ENCODE measurements around the gene ADAMTS13.

ADAMTS13 gene

DNA sequence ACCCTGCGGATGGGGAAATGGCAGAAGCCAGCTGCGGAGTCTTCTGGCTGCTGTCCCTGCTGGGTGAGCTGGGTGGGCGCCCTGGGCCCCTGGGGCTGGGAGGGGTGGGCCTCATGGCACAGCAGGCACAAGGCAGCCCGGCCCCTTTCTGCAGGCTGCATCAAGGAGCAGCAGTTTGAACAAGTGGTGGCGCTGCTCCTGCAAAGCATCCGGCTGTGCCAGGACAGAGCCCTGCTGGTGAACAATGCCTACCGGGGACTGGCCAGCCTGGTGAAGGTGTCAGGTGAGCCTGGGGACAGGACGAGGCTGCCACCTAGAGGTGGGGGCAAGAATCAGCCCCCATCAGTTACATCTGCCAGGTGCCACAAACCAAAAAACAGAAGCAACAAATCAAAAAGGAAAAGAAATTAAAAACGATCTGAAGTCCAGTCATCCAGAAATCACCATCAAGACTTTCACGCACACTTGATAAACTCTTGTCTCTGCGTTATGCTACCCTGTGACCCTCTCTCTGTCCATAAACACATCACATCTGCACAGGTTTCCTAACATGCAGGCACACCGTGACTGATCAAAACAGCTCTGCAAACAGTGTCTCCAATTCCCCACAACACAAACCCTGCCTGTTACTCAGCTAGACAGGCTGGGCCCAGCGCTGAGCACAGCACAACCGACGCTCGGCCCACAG lies 18.3 kb upstream of the ADAMTS13 start:
- H3K36me3 ChIP-seq (replicated peaks), result peaks cover 27% of the 10 kb centered on the region
- H3K4me3 ChIP-seq (ENCODE audit: low read depth, low read length), result no peak overlapping the region
- no peak overlapping the region for H3K27ac ChIP-seq
- in situ Hi-C loops (cut with HindIII; ENCODE audit: low pct_ligation_motif_present, low sequenced_read_pairs), result no loop called here
- H3K27me3 ChIP-seq (replicated peaks), result no peaks in the 10 kb centered on the region
- DNase-seq, result no peak
- TF ChIP-seq, protein P1, sequence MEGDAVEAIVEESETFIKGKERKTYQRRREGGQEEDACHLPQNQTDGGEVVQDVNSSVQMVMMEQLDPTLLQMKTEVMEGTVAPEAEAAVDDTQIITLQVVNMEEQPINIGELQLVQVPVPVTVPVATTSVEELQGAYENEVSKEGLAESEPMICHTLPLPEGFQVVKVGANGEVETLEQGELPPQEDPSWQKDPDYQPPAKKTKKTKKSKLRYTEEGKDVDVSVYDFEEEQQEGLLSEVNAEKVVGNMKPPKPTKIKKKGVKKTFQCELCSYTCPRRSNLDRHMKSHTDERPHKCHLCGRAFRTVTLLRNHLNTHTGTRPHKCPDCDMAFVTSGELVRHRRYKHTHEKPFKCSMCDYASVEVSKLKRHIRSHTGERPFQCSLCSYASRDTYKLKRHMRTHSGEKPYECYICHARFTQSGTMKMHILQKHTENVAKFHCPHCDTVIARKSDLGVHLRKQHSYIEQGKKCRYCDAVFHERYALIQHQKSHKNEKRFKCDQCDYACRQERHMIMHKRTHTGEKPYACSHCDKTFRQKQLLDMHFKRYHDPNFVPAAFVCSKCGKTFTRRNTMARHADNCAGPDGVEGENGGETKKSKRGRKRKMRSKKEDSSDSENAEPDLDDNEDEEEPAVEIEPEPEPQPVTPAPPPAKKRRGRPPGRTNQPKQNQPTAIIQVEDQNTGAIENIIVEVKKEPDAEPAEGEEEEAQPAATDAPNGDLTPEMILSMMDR (IDR thresholded peaks at IDR 0.05; ENCODE audit: low read depth, low read length, missing control alignments), result peak; percentile 68

DNA sequence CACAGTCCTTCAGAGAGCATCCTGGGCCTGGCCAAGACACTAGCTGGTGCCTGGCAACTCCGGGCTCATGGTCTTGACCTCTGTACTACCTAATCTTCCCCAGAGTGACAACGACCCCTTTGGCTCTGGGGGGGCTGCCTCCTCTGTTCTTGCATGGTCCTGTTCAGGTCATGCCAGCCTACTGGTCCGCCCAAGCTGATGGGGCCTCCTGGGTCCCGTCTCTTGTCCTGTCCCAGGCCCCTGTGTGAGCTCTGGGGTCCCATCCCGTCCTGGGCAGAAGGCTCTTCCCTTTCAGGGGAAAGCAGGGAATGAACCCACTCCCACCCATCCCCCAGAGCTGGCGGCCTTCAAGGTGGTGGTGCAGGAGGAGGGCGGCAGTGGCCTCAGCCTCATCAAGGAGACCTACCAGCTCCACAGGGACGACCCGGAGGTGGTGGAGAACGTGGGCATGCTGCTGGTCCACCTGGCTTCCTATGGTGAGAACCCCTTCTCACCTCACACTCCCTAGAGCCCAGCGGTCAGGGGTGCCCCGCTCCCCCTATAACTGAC lies 17.6 kb upstream of the ADAMTS13 start:
- DNase-seq, result no peak
- peaks cover 27% of the 10 kb centered on the region for H3K36me3 ChIP-seq (replicated peaks)

DNA sequence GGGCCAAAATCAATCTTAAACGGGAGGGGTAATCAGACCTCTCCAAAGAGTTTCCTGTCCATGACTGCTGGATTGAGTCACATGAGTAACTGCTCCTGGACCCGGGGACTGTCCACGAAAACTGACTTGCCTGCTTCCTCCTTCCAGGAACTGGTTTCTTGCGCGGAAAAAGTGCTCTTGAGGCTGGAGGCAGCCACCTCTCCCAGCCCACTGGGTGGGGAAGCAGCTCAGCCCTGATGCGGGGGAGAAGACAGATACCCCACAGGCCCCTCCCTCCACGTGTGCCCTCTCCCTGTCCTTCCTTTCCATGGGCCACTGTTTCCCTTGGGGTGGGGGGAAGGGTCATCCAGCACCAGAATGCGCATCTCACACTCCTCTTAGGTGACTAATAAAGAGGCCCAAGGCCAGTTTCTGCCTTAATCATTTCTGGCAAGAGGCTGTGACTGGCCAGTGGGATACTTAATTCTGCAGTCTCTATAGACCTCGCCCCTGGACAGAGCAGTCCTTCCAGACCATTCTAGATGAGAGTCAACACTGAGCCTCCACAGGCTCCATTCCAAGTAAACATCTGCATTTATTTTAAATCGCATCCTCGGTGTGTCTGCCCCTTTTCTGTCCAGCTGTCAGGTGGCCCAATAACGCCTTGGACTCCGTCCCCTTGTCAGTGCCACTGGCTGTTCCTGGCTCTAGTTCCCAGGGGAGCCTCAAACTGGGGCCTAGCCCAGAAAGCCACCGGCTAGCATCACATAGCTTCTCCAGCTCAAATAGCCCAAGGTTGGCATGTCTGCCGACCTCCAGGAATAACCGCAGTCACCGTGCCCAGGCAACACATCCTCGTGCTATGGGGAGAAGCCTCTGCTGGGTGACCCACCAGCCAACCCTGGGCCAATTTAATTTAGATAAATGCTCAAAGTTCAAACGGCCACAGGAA lies 16.4 kb upstream of the ADAMTS13 start:
- Histone ChIP-seq H3K27ac (no peak overlapping the region), H3K36me3 (replicated peaks) (peaks cover 36% of the 10 kb centered on the region)

More for the DNA sequence above, 17.6 kb upstream of the ADAMTS13 start:
- H3K27me3 ChIP-seq (replicated peaks), result no peaks in the 10 kb centered on the region
- no peak overlapping the region for H3K4me3 ChIP-seq (ENCODE audit: low read depth, low read length)
- in situ Hi-C loops (cut with HindIII; ENCODE audit: low pct_ligation_motif_present, low sequenced_read_pairs), result no loop called here
- no peak overlapping the region for H3K27ac ChIP-seq
- TF ChIP-seq, protein P1 (IDR thresholded peaks at IDR 0.05; ENCODE audit: low read depth, low read length, missing control alignments), result no peak

DNA sequence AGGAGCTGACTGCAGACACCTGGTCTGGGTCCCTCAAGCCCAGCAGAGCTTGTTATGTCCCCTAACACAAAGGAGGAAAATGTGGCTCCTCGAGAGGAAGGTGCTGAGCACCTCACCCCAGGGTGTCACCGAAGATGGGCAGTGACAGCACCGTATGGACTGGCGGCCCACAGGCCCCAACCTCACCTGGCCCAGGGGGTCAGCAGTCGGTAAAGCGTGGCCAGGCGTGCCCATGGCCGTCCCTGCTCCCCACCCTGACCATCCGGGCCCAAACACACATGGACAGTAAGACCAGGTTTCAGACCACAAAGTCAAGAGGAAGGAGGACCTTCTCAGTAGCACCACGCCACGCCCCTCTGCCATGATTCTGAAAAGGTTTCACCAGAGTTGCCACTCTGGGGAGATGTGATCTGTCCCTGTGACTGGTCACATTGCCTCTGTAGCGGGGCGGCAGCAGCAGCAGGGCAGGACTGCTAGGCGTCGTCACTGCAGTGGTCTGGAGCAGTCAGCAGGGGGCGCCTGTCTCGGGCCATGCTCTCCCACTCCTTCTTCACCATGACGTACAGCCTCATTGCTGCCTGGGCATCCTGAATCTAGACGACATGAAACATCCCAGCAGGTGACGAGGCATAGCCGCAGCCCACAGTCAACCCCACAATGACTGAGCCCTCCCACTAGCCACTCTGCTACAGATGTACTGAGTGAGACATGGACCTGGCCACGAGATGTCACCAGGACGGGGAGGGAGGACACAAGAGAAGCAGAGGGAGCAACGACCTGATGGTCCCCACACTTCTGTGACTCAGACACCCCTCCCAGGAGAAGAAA lies 15.5 kb upstream of the ADAMTS13 start:
- in situ Hi-C loops (cut with HindIII; ENCODE audit: low pct_ligation_motif_present, low sequenced_read_pairs), result no loop called here
- TF ChIP-seq, protein P1 (IDR thresholded peaks at IDR 0.05; ENCODE audit: low read depth, low read length, missing control alignments), result peak; percentile 96
- Histone ChIP-seq H3K36me3 (replicated peaks) (peaks cover 41% of the 10 kb centered on the region), H3K4me3 (ENCODE audit: low read depth, low read length) (no peak overlapping the region), H3K27ac (no peak overlapping the region), H3K27me3 (replicated peaks) (no peaks in the 10 kb centered on the region)
- DNase-seq, result peak; percentile 68

More for the DNA sequence above, 16.4 kb upstream of the ADAMTS13 start:
- no peak for DNase-seq
- Histone ChIP-seq H3K4me3 (ENCODE audit: low read depth, low read length) (no peak overlapping the region), H3K27me3 (replicated peaks) (no peaks in the 10 kb centered on the region)
- TF ChIP-seq, protein P1 (IDR thresholded peaks at IDR 0.05; ENCODE audit: low read depth, low read length, missing control alignments), result no peak
- in situ Hi-C loops (cut with HindIII; ENCODE audit: low pct_ligation_motif_present, low sequenced_read_pairs), result no loop called here

DNA sequence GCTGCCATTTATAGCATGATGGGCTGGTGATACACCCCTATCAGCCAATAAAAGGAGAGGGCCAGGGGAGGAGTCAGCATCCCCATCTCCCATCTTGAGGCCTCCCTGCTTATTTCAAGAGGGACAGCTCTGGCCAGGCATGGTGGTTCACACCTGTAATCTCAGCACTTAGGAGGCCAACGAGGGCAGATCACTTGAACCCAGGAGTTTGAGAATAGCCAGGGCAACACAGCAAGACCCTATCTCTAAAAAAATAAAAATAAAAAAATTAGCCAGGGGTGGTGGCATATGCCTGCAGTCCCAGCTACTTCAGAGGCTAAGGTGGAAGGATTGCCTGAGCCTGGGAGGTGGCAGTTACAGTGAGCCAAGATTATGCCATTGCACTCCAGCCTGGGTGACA lies 14.1 kb upstream of the ADAMTS13 start:
- H3K36me3 ChIP-seq (replicated peaks), result peaks cover 51% of the 10 kb centered on the region

More for the DNA sequence above, 14.1 kb upstream of the ADAMTS13 start:
- in situ Hi-C loops (cut with HindIII; ENCODE audit: low pct_ligation_motif_present, low sequenced_read_pairs), result no loop called here
- TF ChIP-seq, protein P1 (IDR thresholded peaks at IDR 0.05; ENCODE audit: low read depth, low read length, missing control alignments), result no peak
- DNase-seq, result no peak
- no peak overlapping the region for H3K4me3 ChIP-seq (ENCODE audit: low read depth, low read length)
- H3K27ac ChIP-seq, result no peak overlapping the region
- no peaks in the 10 kb centered on the region for H3K27me3 ChIP-seq (replicated peaks)

All from brain microvascular endothelial cell (primary cell).